ENCODE data around the gene PCDHGB6. TPM values are rescaled to one million over a fixed set of nuclear protein-coding genes. Genes with fewer than 3 reads are reported as not detected.
"Not testable (repeated sequence)": the region's sequence is repeated elsewhere in the genome, so short reads cannot be mapped to it uniquely, and the experiment has no call there.

The PCDHGB6 gene
- total RNA-seq (10 to 100 TPM in 1 of 9 donors, 1 to 10 TPM in 8; 4.1 to 10.4 (median 6.5) TPM), polyA plus RNA-seq (1 to 10 TPM; 2.3 to 4.5 TPM)
- long read RNA-seq, donor 1, full-length matches to known transcripts, result 1 of 1 reads
- long read RNA-seq, donor 1, partial matches to known transcripts, result 0 of 1 reads
- long read RNA-seq, donor 1, other reads (novel, unspliced or antisense), result 0 of 1 reads
- long read RNA-seq, donor 2, partial matches to known transcripts, result 0 of 1 reads
- long read RNA-seq, donor 2, other reads (novel, unspliced or antisense), result 1 of 1 reads
- long read RNA-seq, donor 3, result 0 reads

DNA sequence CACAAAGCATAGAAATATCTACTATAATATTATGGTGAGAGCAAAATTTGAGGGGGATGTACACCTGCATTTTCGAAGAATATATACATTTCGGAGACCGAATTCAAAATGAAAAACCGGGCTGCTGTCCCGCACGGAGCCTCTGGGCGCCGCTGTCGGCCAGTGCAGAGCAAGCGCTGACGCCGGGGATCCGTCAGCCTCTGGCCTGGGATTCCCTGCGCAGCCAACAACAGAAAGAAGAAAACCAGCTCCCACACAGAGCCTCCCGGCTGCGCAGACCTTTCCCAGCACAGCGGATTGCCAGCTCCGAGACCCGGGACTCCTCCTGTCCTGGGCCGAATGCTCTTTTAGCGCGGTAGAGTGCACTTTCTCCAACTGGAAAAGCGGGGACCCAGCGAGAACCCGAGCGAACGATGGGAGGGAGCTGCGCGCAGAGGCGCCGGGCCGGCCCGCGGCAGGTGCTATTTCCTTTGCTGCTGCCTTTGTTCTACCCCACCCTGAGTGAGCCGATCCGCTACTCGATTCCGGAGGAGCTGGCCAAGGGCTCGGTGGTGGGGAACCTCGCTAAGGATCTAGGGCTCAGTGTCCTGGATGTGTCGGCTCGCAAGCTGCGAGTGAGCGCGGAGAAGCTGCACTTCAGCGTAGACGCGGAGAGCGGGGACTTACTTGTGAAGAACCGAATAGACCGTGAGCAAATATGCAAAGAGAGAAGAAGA is at the start of gene PCDHGB6:
Gene PCDHGB6 (plus strand): TSS at position 232 of the 716 bp plus-strand sequence. CDS start 182 bp downstream, at position 414.
- 15 to 24% (median 19%) methylated on average over 37 to 51 of the region's 51 CpGs for WGBS, 4 donors

DNA sequence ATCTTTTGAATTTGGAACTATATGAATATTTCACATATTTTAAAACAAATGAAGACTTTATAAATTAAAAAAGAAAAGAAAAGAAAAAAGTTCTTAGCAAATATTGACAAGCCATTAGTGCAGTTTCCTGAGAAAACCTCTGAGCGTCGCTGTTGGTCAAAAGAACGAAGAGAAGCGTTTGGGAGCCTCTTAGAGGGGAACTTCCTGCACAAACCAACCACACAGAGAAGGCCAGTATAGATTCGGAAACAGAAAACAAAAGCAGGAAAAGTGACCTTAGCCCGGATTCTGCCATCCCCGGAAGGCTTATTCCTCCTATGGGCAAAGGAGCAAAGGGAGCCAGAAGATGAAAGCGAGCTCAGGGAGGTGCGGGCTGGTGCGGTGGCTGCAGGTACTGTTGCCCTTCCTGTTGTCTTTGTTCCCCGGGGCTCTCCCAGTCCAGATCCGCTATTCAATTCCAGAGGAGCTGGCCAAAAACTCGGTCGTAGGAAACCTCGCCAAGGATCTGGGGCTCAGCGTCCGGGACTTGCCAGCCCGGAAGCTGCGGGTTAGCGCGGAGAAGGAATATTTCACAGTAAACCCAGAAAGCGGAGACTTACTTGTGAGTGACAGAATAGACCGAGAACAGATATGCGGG is 47.9 kb upstream of the PCDHGB6 start, which contains the start of gene PCDHGB2:
Gene PCDHGB2 (plus strand): TSS at position 205 of the 637 bp plus-strand sequence. CDS start 142 bp downstream, at position 347.
- Histone ChIP-seq H3K9me3 (peaks cover 0 to 98% (median 83%) of the 10 kb centered on the region in 12 donors), H3K4me1 (peaks cover 0 to 33% (median 0%) of the 10 kb centered on the region in 12 donors), H3K27ac (peak within 1 kb of the TSS in 6 of 12 donors; percentile 4 to 61 (median 27)), H3K4me3 (peak within 1 kb of the TSS in 10 of 12 donors; percentile 2 to 50 (median 38)), H3K27me3 (peaks cover 0 to 27% (median 0%) of the 10 kb centered on the region in 9 donors), H3K36me3 (peaks cover 0 to 20% (median 0%) of the 10 kb centered on the region in 9 donors)
- intact Hi-C loops (cut with DNase I), result loop anchor here in 4 of 10 donors (5.0 to 10.0 kb wide), 3 partner anchors 52 to 165 kb away; partner anchors contain the start of genes PCDHGA10 (in 3 of the 4) and PCDHGB7 (in 2 of the 4)
- no peak for TF ChIP-seq POLR2A (IDR thresholded peaks at IDR 0.05)
- TF ChIP-seq, protein P1, sequence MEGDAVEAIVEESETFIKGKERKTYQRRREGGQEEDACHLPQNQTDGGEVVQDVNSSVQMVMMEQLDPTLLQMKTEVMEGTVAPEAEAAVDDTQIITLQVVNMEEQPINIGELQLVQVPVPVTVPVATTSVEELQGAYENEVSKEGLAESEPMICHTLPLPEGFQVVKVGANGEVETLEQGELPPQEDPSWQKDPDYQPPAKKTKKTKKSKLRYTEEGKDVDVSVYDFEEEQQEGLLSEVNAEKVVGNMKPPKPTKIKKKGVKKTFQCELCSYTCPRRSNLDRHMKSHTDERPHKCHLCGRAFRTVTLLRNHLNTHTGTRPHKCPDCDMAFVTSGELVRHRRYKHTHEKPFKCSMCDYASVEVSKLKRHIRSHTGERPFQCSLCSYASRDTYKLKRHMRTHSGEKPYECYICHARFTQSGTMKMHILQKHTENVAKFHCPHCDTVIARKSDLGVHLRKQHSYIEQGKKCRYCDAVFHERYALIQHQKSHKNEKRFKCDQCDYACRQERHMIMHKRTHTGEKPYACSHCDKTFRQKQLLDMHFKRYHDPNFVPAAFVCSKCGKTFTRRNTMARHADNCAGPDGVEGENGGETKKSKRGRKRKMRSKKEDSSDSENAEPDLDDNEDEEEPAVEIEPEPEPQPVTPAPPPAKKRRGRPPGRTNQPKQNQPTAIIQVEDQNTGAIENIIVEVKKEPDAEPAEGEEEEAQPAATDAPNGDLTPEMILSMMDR (IDR thresholded peaks at IDR 0.05), result peak in 10 of 12 donors; percentile 28 to 58 (median 48)
- ATAC-seq, result peak; percentile 19 to 59 (median 38)
- DNase-seq, result no peak
- 13 to 31% (median 24%) methylated on average over 22 to 24 of the region's 24 CpGs for WGBS, 4 donors

More for the DNA sequence above, at the start of gene PCDHGB6:
- peaks cover 0 to 73% (median 0%) of the 10 kb centered on the region in 9 donors for H3K27me3 ChIP-seq
- H3K9me3 ChIP-seq, result peaks cover 0 to 100% (median 64%) of the 10 kb centered on the region in 12 donors
- DNase-seq (peak in 4 of 5 donors; percentile 53 to 74 (median 67)), ATAC-seq (peak; percentile 57 to 90 (median 84))
- H3K36me3 ChIP-seq, result peaks cover 0 to 19% (median 0%) of the 10 kb centered on the region in 9 donors
- peak within 1 kb of the TSS in 7 of 12 donors; percentile 31 to 62 (median 54) for H3K27ac ChIP-seq
- TF ChIP-seq, protein P1 (IDR thresholded peaks at IDR 0.05), result peak; percentile 37 to 69 (median 57)
- H3K4me1 ChIP-seq, result not testable (repeated sequence)
- intact Hi-C loops (cut with DNase I), result loop anchor here in 3 of 10 donors (5.0 to 10.0 kb wide), 3 partner anchors 63 to 163 kb away; partner anchors contain the start of genes PCDHB15 (in 1 of the 3) and PCDHGA3 (in 1 of the 3)
- H3K4me3 ChIP-seq, result peak within 1 kb of the TSS in 11 of 12 donors; percentile 6 to 50 (median 40)

DNA sequence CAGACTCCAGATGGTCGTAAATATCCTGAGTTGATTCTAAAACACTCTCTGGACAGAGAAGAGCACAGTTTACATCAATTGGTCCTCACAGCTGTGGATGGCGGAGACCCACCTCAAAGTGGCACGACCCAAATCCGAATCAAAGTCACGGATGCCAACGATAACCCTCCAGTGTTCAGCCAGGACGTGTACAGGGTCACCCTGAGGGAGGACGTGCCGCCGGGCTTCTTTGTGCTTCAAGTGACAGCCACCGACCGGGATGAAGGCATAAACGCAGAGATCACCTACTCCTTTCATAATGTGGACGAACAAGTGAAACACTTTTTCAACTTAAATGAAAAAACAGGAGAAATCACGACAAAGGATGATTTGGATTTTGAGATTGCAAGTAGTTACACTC is 47.1 kb upstream of the PCDHGB6 start:
- DNase-seq (no peak), ATAC-seq (no peak)
- Histone ChIP-seq H3K9me3 (peaks cover 0 to 98% (median 83%) of the 10 kb centered on the region in 12 donors), H3K36me3 (peaks cover 0 to 14% (median 0%) of the 10 kb centered on the region in 9 donors), H3K27ac (peak overlapping the region in 2 of 12 donors; percentile 43 to 61), H3K27me3 (peaks cover 0 to 32% (median 0%) of the 10 kb centered on the region in 9 donors), H3K4me3 (peak overlapping the region in 4 of 12 donors; percentile 35 to 50 (median 44)), H3K4me1 (peaks cover 0 to 25% (median 0%) of the 10 kb centered on the region in 12 donors)
- intact Hi-C loops (cut with DNase I), result loop anchor here in 3 of 10 donors (5.0 to 10.0 kb wide), 2 partner anchors 52 to 54 kb away; partner anchors contain the start of genes PCDHGA10 (in 3 of the 3) and PCDHGB7 (in 2 of the 3)
- WGBS, 4 donors, result 35 to 55% (median 51%) methylated on average over 15 of the region's 15 CpGs
- no peak for TF ChIP-seq POLR2A (IDR thresholded peaks at IDR 0.05)
- TF ChIP-seq, protein P1 (IDR thresholded peaks at IDR 0.05), result no peak

Measured in heart left ventricle (tissue), 16 donors.